OCI-LY7 (cell line): ENCODE results near the gene IFNGR1.

Source experiments
- EZH2phosphoT487 ChIP-seq: fragments of 200-600 bp; sonication (generic); IDR thresholded peaks from 2 replicates; pipeline ENCODE4 v1.6.1; 2018; ENCODE audit warnings: low read depth, borderline replicate concordance, mild to moderate bottlenecking, mixed run types, antibody characterized with exemption, low read length, moderate library complexity, mixed read lengths
- TF ChIP-seq, protein P1 (sequence below): fragments of 200-600 bp; sonication (generic); conservative IDR thresholded peaks from 2 replicates; pipeline ENCODE4 v1.5.1; 2014; ENCODE audit warnings: mild to moderate bottlenecking, antibody characterized with exemption, low read length, moderate library complexity, mixed read lengths

DNA sequence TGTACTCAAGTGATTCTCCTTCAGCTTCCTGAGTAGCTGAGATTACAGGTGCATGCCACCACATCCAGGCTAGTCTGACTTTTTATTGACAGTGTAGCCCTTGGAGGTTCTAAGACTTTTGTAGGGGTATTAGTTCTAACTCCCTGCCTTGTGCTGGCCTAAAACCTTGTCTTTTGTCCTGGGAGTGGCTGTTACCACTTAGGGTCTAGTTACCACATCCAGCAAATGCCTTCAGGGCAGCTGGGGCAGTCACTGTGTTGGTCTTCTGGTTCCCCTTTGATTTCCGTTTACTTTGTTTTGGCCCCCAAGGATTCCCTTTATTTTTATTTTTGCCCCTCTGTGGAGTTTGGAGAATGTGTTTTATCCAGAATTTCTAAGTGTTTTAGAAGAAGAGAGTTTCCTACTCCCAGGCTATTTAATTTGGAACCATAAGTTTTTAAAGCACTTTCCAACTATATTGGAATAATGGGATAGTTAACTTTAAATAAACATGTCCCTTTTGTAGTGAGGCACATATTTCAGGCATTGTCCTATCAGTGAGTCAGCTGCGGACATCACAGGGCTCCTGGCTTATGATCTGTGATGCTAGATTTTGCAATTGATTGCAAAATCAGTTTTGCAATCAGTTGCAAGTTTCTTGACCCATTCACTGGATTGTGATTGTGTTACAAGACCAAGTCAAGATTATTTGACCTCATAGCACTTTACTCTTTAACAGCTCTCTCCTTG, 70.7 kb downstream of the IFNGR1 start:
- TF ChIP-seq, protein P1, sequence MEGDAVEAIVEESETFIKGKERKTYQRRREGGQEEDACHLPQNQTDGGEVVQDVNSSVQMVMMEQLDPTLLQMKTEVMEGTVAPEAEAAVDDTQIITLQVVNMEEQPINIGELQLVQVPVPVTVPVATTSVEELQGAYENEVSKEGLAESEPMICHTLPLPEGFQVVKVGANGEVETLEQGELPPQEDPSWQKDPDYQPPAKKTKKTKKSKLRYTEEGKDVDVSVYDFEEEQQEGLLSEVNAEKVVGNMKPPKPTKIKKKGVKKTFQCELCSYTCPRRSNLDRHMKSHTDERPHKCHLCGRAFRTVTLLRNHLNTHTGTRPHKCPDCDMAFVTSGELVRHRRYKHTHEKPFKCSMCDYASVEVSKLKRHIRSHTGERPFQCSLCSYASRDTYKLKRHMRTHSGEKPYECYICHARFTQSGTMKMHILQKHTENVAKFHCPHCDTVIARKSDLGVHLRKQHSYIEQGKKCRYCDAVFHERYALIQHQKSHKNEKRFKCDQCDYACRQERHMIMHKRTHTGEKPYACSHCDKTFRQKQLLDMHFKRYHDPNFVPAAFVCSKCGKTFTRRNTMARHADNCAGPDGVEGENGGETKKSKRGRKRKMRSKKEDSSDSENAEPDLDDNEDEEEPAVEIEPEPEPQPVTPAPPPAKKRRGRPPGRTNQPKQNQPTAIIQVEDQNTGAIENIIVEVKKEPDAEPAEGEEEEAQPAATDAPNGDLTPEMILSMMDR = no peak
- TF ChIP-seq EZH2phosphoT487 = no peak
